WI38 (cell line): Measurements from ENCODE around the gene MSANTD1.

Experiments
- H3K4me3 ChIP-seq: 2 replicates; pipeline ENCODE4 v1.5.1; 2011; ENCODE audit warnings: low read depth, mild to moderate bottlenecking, control low read depth, low read length
- CTCF ChIP-seq: IDR thresholded peaks from 2 replicates; pipeline ENCODE4 v1.5.1; 2012; ENCODE audit warnings: low read depth, mild to moderate bottlenecking, control low read depth, low read length

The MSANTD1 gene

GRCh38 chr4:3228881-3229280 is 20.1 kb upstream of the MSANTD1 start:
- TF ChIP-seq CTCF = no peak
- H3K4me3 ChIP-seq = no peak overlapping the region

- no peak overlapping the region for H3K4me3 ChIP-seq
- no peak for TF ChIP-seq CTCF
Observed at GRCh38 chr4:3229328-3229727, 19.6 kb upstream of the MSANTD1 start.

GRCh38 chr4:3229964-3230363 is 19.0 kb upstream of the MSANTD1 start:
- TF ChIP-seq CTCF = no peak
- no peak overlapping the region for H3K4me3 ChIP-seq

- no peak for TF ChIP-seq CTCF
- H3K4me3 ChIP-seq = no peak overlapping the region
Observed at GRCh38 chr4:3231471-3231870, 17.5 kb upstream of the MSANTD1 start.

- H3K4me3 ChIP-seq = no peak overlapping the region
Observed at GRCh38 chr4:3232001-3232400, 17.0 kb upstream of the MSANTD1 start.

GRCh38 chr4:3232871-3233271 is 16.1 kb upstream of the MSANTD1 start:
- no peak overlapping the region for H3K4me3 ChIP-seq
- no peak for TF ChIP-seq CTCF

More at GRCh38 chr4:3232001-3232400, 17.0 kb upstream of the MSANTD1 start:
- TF ChIP-seq CTCF = no peak

GRCh38 chr4:3233391-3234071 is 15.4 kb upstream of the MSANTD1 start:
- TF ChIP-seq CTCF = no peak
- no peak overlapping the region for H3K4me3 ChIP-seq
